ENCODE results near the gene MTHFSD. TPM values are rescaled to one million over a fixed set of nuclear protein-coding genes. Genes with fewer than 3 reads are reported as not detected.

MTHFSD gene
- polyA plus RNA-seq, 4 donors = 25.1 to 30.2 (median 26.7) TPM

- no peak for DNase-seq (ENCODE audit: low read depth in 4 of 4, low spot score in 3 of 4)
These were observed 23.9 kb downstream of the MTHFSD start for GRCh38 chr16:86531191-86531545.

DNA sequence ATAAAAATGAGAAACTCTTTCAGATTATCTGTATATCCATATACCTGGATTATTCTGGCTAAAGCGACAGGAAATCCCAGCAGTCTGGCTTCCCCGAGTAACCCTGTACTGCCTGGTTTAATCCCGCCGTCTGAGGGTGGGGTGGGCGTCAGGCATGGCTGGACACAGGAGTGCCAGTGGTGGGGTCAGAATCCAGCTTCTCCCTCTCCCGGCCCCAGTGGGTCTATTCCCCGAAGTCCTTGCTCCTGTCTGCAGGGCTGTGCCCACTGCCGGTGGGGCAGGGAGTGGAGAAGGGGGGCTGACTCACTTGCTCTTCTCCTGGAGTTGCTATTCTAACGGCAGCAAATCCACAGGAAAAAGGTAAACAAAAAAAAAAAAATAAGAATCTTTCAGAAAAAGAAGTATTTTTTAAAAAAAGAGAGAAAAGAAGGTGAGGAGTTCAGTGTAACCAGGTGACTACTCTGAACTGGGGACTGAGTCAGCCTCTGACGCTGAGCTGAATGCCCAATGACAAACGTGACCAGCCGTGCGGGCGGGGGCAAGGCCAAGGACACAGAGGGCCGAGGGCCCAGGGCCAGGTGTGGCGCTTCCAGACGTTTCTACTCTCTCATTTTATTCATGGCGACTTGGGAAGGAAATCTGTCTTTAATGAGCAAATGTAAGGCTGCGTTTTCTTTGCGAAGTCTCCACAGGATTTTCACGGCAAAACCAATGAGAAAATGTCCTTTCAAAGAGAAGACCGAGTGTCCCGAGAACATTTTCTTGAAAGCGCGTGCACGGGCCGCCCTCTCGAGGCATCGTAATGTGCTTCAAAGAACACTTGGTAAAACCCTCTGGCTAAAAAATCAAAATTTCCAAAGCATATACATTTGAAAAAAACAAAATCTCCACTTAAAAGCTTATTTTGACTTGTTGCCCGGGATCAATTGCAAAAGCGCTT is 24.5 kb downstream of the MTHFSD start:
- no peak for DNase-seq (ENCODE audit: low read depth in 4 of 4, low spot score in 3 of 4)

DNA sequence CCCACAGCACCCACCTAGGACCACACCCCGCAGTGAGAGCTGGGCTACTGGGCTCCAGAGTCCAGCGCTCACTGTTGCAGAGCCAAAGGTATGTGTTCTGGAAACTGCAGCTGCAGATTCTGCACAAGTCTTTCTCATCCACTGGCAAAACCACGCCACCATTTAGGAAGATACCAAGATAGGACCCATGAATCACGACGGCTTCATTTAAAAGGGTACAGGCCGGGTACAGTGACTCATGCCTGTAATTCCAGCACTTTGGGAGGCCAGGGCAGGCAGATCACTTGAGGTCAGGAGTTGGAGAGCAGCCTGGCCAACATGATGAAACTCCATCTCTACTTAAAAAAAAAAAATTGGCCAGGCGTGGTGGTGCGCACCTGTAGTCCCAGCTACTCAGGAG is 25.9 kb downstream of the MTHFSD start:
- no peak for DNase-seq (ENCODE audit: low read depth in 4 of 4, low spot score in 3 of 4)

- no peak for DNase-seq (ENCODE audit: low read depth in 4 of 4, low spot score in 3 of 4)
These were observed 26.7 kb downstream of the MTHFSD start for GRCh38 chr16:86528061-86528929.

GRCh38 chr16:86527366-86527765 is 27.7 kb downstream of the MTHFSD start:
- DNase-seq (ENCODE audit: low read depth in 4 of 4, low spot score in 3 of 4) = no peak

- no peak for DNase-seq (ENCODE audit: low read depth in 4 of 4, low spot score in 3 of 4)
These were observed 29.3 kb downstream of the MTHFSD start for GRCh38 chr16:86525696-86526095.

DNA sequence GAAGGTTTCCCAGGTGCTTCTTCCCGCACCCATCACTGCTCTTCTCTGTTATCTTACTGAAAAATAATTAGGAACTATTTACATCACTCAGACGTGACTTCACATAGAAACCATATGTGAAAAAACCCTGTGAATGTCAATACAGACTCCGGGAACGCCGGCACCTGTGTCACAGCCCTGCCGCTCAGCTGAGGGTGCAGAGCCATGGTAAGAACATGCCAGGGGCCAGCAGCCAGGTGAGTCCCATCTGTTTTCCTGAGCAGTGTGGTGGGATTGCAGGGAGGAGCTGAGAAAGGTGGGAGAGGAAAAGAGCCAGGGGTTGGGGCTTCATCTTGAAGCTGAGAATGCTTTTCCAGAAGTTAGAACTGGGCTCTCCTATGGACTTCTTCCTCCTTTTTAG is 31.0 kb downstream of the MTHFSD start:
- DNase-seq (ENCODE audit: low read depth in 4 of 4, low spot score in 3 of 4) = no peak

- no peak for DNase-seq (ENCODE audit: low read depth in 4 of 4, low spot score in 3 of 4)
These were observed 31.8 kb downstream of the MTHFSD start for GRCh38 chr16:86523166-86523740.

- no peak for DNase-seq (ENCODE audit: low read depth in 4 of 4, low spot score in 3 of 4)
These were observed 32.4 kb downstream of the MTHFSD start for GRCh38 chr16:86522634-86523033.

DNA sequence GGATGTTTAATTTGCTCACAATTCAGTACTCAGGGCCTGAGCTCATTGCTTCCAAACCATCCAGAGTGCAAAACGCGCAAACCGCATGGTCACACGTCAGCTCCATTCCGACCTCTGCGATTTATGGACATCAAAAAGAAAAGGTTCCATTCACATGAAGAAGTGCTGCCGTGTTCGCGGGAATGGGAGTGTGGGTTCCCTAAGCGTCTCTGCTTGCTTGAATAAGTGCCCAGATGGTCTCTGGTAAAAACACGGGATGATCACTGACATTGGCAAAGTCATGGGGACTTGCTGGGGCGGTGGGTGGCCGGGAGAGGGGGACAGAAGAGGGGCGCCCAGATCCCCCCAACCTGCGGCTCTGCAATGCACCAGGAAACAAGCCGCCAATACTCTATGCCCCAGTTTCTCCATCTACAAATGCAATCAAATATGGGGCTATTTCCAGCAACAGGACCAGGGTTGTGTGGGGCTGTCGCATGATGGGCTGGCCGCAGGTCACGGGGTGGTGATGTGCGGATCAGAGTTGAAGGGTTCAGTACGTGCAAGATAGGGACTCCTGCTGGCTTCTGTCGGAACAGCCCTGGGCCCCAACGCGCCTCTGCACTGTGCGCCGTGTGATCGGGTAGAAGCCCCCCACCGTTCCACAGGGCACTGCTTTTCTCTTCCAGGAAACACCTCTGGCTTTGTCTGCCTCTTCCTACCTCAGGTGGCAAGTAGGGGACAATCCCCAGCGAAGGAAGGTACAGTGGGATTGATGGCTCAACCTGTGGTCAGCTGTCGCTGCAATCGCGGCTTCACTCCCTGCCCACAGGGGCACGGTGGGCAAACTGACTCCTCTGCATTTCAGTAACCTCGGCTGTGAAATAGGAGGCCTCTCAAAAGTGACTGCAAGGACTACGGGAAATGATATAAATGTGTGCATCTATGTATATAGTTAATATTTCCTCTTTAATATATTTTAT is 33.5 kb downstream of the MTHFSD start:
- DNase-seq (ENCODE audit: low read depth in 4 of 4, low spot score in 3 of 4) = no peak

DNA sequence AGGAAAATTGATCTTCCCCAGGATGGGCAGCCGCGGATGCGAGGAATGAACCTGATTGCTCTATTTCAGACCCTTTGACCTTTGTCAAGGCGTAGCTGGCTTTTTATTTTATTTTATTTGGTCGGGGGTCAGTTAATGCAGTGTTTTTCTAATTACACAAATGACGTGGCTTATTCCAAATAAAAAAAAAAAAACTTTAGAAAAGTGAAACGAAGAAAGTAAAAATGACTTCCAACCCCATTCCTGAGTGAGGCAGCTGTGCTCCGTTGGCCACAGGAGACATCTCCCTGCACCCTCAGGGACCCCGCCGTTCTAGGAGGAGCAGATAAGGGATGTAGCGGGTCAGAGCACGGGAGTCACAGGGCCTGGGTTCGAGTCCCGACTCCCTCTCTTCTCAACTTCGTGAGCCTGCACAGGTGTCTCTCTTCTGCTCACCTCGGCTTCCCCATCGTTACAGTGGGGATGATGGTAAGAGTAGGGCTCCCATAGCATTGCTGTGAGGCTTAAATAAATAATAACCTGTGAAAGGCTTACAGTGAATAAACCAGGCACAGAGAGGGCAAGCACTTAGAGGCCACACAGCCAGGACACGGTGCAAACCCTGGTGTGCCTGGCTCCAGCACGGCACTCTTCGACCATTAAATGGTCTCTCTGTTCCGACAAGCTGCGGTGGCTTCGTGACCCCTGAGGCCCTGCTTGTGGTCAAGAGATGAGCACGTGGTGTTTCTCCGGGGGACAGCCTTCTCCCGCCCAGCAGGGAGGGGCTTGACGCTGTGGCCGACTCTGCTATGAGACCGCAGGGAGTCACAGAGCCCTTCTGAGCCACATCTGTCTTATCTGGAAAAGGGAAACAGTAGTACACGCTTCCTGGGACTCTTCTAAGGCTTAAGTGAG is 34.5 kb downstream of the MTHFSD start:
- DNase-seq (ENCODE audit: low read depth in 4 of 4, low spot score in 3 of 4) = no peak

- no peak for DNase-seq (ENCODE audit: low read depth in 4 of 4, low spot score in 3 of 4)
These were observed 35.3 kb downstream of the MTHFSD start for GRCh38 chr16:86519649-86520316.

- DNase-seq (ENCODE audit: low read depth in 4 of 4, low spot score in 3 of 4) = no peak
These were observed 35.9 kb downstream of the MTHFSD start for GRCh38 chr16:86519007-86519648.

DNA sequence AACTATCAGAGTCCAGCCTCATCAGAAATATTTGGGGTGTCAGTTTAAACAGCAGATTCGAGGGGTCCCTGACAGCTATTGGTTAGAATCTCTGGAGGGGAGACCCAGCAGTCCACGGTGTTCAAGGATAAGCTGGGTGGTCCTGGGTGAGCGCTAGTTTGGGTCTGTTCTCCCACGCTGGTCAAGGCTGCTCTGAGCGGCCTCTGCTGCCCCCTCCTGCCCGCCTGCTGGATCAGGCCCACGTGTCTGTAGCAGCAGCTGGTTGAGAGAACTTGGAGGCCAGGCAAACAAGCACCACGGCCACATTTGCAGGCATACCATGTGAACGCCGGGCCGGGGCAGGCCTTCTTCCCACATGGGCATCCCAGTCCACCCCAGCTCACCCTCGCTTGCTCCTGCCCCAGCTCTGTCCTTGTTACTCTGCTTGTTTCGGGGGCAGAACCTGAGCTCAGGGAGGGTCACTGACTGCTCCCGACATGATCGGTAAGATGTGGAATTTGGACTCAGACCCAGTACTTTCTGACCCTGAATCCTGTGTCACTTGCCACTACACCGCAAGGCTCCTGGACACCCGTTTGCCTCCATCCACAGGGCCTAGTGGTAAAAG is 37.3 kb downstream of the MTHFSD start:
- no peak for DNase-seq (ENCODE audit: low read depth in 4 of 4, low spot score in 3 of 4)

GRCh38 chr16:86517033-86517432 is 38.0 kb downstream of the MTHFSD start:
- no peak for DNase-seq (ENCODE audit: low read depth in 4 of 4, low spot score in 3 of 4)

GRCh38 chr16:86516623-86517003 is 38.4 kb downstream of the MTHFSD start:
- no peak for DNase-seq (ENCODE audit: low read depth in 4 of 4, low spot score in 3 of 4)

- no peak for DNase-seq (ENCODE audit: low read depth in 4 of 4, low spot score in 3 of 4)
These were observed 39.0 kb downstream of the MTHFSD start for GRCh38 chr16:86515777-86516622.

Measured in right renal pelvis (tissue), 4 donors.